GM19238 (cell line): Measurements from ENCODE around the gene CAMSAP3.
A peak's percentile ranks its signal among the peaks of the same experiment; 100 is the strongest.

Experiments
- DNase-seq: peaks from one replicate; pipeline ENCODE4 v3.0.0; 2011; ENCODE audit warnings: low spot score; ENCODE audit not compliant: insufficient read length

CAMSAP3 gene, protein sequence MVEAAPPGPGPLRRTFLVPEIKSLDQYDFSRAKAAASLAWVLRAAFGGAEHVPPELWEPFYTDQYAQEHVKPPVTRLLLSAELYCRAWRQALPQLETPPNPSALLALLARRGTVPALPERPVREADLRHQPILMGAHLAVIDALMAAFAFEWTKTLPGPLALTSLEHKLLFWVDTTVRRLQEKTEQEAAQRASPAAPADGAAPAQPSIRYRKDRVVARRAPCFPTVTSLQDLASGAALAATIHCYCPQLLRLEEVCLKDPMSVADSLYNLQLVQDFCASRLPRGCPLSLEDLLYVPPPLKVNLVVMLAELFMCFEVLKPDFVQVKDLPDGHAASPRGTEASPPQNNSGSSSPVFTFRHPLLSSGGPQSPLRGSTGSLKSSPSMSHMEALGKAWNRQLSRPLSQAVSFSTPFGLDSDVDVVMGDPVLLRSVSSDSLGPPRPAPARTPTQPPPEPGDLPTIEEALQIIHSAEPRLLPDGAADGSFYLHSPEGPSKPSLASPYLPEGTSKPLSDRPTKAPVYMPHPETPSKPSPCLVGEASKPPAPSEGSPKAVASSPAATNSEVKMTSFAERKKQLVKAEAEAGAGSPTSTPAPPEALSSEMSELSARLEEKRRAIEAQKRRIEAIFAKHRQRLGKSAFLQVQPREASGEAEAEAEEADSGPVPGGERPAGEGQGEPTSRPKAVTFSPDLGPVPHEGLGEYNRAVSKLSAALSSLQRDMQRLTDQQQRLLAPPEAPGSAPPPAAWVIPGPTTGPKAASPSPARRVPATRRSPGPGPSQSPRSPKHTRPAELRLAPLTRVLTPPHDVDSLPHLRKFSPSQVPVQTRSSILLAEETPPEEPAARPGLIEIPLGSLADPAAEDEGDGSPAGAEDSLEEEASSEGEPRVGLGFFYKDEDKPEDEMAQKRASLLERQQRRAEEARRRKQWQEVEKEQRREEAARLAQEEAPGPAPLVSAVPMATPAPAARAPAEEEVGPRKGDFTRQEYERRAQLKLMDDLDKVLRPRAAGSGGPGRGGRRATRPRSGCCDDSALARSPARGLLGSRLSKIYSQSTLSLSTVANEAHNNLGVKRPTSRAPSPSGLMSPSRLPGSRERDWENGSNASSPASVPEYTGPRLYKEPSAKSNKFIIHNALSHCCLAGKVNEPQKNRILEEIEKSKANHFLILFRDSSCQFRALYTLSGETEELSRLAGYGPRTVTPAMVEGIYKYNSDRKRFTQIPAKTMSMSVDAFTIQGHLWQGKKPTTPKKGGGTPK

DNA sequence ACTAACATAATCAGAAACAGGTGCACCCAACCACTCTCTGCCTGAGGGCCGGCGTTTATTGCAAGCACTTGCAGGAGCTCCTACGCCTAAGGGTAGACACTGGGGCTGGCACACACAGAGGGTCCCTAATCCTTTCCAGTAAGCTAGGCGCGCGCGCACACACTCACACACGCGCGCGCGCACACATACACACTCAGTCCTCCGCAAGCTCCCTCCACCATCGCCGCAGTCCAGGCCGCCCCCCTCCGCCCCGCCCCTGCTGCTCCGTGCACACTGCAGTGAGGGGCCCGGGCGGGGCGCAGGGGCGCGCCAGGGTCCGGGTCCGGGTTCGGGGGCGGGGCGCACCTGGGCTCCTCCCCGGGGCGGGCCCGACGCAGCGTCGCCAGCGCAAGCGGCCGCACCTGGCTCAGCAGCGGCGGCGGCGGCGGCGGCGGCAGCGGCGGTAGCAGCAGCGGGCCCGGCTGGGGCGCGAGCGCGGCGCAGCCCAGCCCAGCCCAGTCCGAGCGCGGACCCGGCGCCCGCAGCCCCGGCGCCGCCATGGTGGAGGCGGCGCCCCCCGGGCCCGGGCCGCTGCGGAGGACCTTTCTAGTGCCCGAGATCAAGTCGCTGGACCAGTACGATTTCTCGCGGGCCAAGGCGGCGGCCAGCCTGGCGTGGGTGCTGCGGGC, at the start of gene CAMSAP3:
TSS of gene CAMSAP3 (plus strand) at position 398 of the 668 bp plus-strand sequence. CDS start at position 538, 140 bp downstream.
- DNase-seq = peak; percentile 65

DNA sequence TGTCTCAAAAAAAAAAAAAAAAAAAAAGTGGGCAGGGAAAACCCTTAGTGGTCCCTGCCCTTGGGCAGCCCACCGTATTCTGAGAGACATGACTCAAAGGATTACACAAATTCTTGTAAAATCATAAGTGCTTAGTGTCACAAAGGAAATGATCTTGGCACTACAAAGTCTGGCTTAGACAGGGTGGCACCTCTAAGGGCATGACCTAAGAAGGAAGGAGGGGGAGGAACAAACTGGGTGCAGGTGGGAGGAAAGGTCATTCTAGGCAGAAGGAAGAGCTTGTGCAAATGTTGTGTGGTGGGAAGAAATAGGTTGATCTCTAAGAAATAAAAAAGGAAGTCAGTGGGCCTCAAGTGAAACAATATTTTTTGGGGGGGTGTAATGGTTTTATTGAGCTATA, 49.8 kb upstream of the CAMSAP3 start:
- DNase-seq = no peak

DNA sequence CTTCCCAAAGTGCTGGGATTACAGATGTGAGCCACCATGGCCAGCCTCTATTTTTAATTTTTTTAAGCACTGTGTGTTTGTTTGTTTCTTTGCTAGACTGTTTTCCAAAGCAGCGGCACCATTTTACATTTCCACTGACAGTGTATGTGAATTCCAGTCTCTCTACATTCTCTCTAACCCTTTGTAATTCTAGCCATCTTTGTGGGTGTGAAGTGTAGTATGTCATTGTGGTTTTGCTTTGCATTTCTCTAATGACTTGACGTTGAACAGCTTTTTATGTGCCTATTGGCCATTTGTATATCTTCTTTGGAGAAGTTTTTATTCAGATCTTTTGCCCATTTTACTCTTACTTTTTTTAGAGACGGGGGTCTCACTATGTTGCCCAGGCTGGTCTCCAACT, 48.5 kb upstream of the CAMSAP3 start:
- DNase-seq = no peak

- DNase-seq = no peak
These were observed 46.1 kb upstream of the CAMSAP3 start for GRCh38 chr19:7549429-7550148.

GRCh38 chr19:7550169-7550770, 45.4 kb upstream of the CAMSAP3 start:
- DNase-seq = no peak

DNA sequence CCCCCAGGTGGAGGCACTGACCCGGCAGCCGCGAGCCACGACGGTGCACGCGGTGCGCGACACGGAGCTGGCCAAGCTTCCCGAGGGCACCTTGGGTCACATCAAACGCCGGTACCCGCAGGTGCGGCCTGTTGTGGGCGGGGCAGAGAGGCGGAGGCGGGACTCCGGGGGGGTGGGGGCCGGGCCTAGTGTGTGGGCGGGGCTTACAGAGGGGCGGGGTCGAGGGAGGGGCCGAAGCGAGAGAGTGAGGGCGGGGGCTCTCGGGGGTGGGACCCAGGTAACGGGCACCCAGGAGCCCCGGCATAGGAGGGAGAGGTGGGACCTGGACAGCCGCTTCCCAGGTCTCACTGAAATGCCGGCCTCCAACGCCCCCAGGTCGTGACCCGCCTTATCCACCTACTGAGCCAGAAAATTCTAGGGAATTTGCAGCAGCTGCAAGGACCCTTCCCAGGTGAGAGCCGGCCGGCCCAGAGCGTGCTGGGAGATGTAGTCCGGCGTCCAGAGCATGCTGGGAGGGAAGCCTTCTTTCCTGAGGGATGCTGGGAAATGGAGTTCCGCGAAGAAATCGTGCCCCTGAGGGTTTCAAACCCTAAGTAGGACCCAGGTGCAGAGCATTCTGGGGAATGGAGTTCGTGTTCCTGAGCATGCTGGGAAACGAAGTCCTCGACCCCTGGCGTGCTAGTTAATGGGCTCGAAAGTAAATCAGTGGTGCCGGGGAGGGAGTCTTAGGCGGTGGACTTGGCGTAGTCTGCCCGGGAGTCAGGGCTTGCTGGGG, 44.5 kb upstream of the CAMSAP3 start:
- DNase-seq = peak; percentile 69

- DNase-seq = peak; percentile 52
These were observed 42.9 kb upstream of the CAMSAP3 start for GRCh38 chr19:7552781-7553180.

DNA sequence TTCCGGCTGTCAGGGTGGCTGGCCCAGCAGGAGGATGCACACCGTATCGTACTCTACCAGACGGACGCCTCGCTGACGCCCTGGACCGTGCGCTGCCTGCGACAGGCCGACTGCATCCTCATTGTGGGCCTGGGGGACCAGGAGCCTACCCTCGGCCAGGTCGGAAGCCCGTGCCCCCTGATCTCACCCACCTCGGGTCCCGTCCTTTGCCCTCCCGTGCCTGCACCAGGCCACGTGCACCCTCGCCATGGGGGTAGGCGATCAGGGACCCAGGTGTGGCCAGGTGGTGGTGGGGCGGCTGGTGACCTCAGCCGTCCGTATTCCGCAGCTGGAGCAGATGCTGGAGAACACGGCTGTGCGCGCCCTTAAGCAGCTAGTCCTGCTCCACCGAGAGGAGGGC, 41.1 kb upstream of the CAMSAP3 start:
- DNase-seq = no peak

- no peak for DNase-seq
These were observed 40.4 kb upstream of the CAMSAP3 start for GRCh38 chr19:7554990-7555864.

GRCh38 chr19:7556696-7557315, 38.9 kb upstream of the CAMSAP3 start:
- DNase-seq = no peak

DNA sequence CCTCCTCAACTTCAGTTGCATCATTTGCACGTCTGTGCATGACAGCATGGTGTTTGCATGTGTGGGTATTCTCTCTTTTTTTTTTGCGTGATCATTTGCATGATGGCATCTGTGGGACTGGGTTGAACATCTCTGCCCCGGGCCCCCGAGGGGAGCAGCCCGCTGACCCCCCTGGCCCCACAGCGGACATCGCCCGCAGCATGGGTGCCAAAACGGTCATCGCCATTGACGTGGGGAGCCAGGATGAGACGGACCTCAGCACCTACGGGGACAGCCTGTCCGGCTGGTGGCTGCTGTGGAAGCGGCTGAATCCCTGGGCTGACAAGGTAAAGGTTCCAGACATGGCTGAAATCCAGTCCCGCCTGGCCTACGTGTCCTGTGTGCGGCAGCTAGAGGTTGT, 37.0 kb upstream of the CAMSAP3 start:
- no peak for DNase-seq

- DNase-seq = no peak
These were observed 36.6 kb upstream of the CAMSAP3 start for GRCh38 chr19:7559102-7559501.

- no peak for DNase-seq
These were observed 35.4 kb upstream of the CAMSAP3 start for GRCh38 chr19:7560255-7560654.

DNA sequence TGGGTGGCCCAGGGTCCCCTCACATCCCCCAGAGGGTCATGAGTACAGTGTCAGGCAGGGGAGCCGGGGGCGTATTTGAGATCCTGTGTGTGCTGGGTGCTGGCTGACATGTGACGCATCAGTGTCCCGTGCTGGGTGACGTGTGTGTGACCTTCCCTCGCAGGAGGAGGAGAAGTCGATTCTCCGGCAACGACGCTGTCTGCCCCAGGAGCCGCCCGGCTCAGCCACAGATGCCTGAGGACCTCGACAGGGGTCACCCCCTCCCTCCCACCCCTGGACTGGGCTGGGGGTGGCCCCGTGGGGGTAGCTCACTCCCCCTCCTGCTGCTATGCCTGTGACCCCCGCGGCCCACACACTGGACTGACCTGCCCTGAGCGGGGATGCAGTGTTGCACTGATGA, 34.3 kb upstream of the CAMSAP3 start:
- DNase-seq = no peak

GRCh38 chr19:7562646-7563393, 32.8 kb upstream of the CAMSAP3 start:
- DNase-seq = no peak

GRCh38 chr19:7564866-7565265, 30.8 kb upstream of the CAMSAP3 start:
- no peak for DNase-seq

- DNase-seq = no peak
These were observed 30.3 kb upstream of the CAMSAP3 start for GRCh38 chr19:7565332-7565731.
